GM19455 (cell line): ENCODE results near the gene ANKFY1.

Experiments
- ATAC-seq: cut with Tn5 transposase; IDR thresholded peaks from one replicate; pipeline ENCODE4 v1.9.1; 2021; ENCODE audit not compliant: unreplicated experiment

Gene ANKFY1

GRCh38 chr17:4182043-4182442, 81.7 kb downstream of the ANKFY1 start:
- ATAC-seq = no peak

- no peak for ATAC-seq
Measured at GRCh38 chr17:4180791-4181190, 83.0 kb downstream of the ANKFY1 start.

- no peak for ATAC-seq
Measured at GRCh38 chr17:4179071-4179470, 84.7 kb downstream of the ANKFY1 start.

GRCh38 chr17:4178651-4179050, 85.1 kb downstream of the ANKFY1 start:
- ATAC-seq = no peak

GRCh38 chr17:4177806-4178205, 86.0 kb downstream of the ANKFY1 start:
- no peak for ATAC-seq

- ATAC-seq = no peak
Measured at GRCh38 chr17:4176808-4177472, 86.8 kb downstream of the ANKFY1 start.

GRCh38 chr17:4175921-4176807, 87.6 kb downstream of the ANKFY1 start:
- ATAC-seq = no peak

GRCh38 chr17:4174556-4174955, 89.2 kb downstream of the ANKFY1 start:
- ATAC-seq = no peak

GRCh38 chr17:4173781-4174180, 90.0 kb downstream of the ANKFY1 start:
- no peak for ATAC-seq

- ATAC-seq = no peak
Measured at GRCh38 chr17:4172356-4172755, 91.4 kb downstream of the ANKFY1 start.

- no peak for ATAC-seq
Measured at GRCh38 chr17:4170639-4171280, 93.0 kb downstream of the ANKFY1 start.

- no peak for ATAC-seq
Measured at GRCh38 chr17:4167786-4168185, 96.0 kb downstream of the ANKFY1 start.

GRCh38 chr17:4166419-4166818, 97.4 kb downstream of the ANKFY1 start:
- no peak for ATAC-seq

- no peak for ATAC-seq
Measured at GRCh38 chr17:4165301-4166010, 98.3 kb downstream of the ANKFY1 start.

- no peak for ATAC-seq
Measured at GRCh38 chr17:4163951-4164350, 99.8 kb downstream of the ANKFY1 start.

GRCh38 chr17:4162775-4163466, 100.9 kb downstream of the ANKFY1 start:
- ATAC-seq = no peak

- ATAC-seq = no peak
Measured at GRCh38 chr17:4162321-4162720, 101.5 kb downstream of the ANKFY1 start.

- ATAC-seq = no peak
Measured at GRCh38 chr17:4161967-4162305, 101.8 kb downstream of the ANKFY1 start.

- ATAC-seq = no peak
Measured at GRCh38 chr17:4161192-4161966, 102.4 kb downstream of the ANKFY1 start.

GRCh38 chr17:4160294-4160859, 103.4 kb downstream of the ANKFY1 start:
- ATAC-seq = no peak
